NCI-H510A (cell line): ENCODE results near the gene AKAP1.

Experiments used
- DNase-seq: peaks from one replicate; lab custom pipeline; 2025; lab: John Stamatoyannopoulos, UW

Gene AKAP1

DNA sequence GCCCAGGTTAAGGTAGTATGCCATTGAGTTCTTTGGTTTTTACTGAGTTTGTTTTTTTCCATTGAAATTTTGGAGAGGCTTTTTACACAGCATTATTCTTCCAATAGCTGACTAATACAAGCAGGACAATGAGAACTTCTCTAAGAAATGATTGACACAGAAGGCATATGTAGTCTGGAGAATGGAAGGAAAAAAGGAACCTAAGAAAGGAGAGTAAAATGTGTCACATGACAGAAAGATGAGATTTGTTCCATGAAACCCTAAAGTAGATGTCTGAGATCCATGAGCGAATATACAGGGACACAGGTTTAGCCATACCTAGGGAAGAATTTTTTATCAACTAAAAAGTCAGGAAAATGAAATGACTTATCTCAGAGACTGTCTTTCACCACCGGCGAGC, 80.7 kb downstream of the AKAP1 start:
- no peak for DNase-seq

DNA sequence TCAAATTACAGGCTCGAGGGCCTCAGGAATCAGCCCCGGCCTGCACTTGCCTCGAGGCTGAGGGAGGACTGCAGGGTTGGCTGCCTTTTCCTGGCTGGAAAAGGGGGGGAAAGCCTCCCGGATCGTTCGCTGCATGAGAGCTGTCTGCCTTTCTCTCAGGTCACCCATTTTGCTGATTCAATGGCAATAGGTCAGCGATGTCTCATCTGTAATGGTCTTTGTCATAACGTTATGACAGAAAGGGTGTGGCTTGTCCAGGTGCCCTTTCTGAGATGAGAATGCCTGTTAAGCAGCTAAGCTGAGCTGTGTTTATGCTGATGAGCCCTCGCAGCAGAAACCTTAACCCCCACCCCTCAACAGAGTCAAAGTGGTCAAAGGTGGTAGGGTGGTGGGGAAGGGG, 81.8 kb downstream of the AKAP1 start:
- no peak for DNase-seq

DNA sequence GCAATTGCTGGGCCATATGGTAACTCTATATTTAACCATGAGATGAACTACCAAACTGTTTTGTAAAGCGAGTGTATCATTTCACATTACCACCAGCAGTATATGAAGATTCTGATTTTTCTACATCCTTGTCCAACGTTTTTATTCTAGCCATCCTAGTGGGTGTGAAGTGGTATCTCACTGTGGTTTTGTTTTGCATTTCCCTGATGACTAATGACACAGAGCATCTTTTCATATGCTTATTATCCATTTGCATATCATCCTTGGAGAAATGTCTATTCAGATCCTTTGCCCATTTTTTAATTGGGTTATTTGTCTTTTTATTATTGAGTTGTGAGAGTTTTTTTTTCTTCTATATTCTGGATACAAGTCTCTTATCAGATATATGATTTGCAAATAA, 83.6 kb downstream of the AKAP1 start:
- DNase-seq, result no peak

DNA sequence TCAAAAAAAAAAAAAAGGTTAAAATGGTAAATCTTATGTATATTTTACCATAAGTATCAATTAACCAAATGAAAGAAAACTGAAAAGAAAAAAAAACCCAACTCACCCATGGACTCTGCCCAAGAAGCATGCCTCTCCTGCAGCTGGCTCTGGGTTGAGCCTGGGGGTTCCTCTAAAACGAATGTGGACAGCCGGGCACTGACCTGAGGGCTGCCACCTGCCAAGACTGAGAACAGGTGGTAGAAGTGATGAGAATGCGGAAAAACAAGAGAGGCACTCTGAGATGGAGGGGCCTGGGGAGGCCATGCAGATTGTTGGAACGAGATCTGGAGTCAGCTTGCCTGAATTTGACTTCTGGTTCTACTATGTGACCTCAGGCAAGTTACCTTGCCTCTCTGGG, 85.8 kb downstream of the AKAP1 start:
- DNase-seq, result no peak
